Hepatocyte (in vitro differentiated cells): ENCODE results near the gene CANX. TPM values are rescaled to one million over a fixed set of nuclear protein-coding genes. Genes with fewer than 3 reads are reported as not detected.

ENCODE experiments used
- DNase-seq: peaks from one replicate; pipeline ENCODE4 v3.0.0-alpha.2; 2016; ENCODE audit warnings: low spot score
- H2AFZ ChIP-seq: fragments of 200-600 bp; sonication (generic); 2 replicates; pipeline ENCODE4 v1.6.0; 2016; ENCODE audit warnings: antibody characterized with exemption, mild to moderate bottlenecking
- H3K27ac ChIP-seq: fragments of 200-600 bp; sonication (generic); 2 replicates; pipeline ENCODE4 v1.5.1; 2016; ENCODE audit warnings: mild to moderate bottlenecking
- H3K27me3 ChIP-seq: fragments of 200-600 bp; sonication (generic); 2 replicates; pipeline ENCODE4 v1.6.1; 2016
- H3K36me3 ChIP-seq: fragments of 200-600 bp; sonication (generic); replicated peaks from 2 replicates; pipeline ENCODE4 v1.5.1; 2016; ENCODE audit warnings: low read depth; ENCODE audit not compliant: insufficient read depth
- H3K4me1 ChIP-seq: fragments of 200-600 bp; sonication (generic); 2 replicates; pipeline ENCODE4 v1.5.1; 2016; ENCODE audit warnings: mild to moderate bottlenecking, moderate library complexity; ENCODE audit not compliant: insufficient read depth
- H3K4me2 ChIP-seq: fragments of 200-600 bp; sonication (generic); 2 replicates; pipeline ENCODE4 v1.6.0; 2016
- H3K4me3 ChIP-seq: fragments of 200-600 bp; sonication (generic); 2 replicates; pipeline ENCODE4 v1.5.1; 2016; ENCODE audit warnings: mild to moderate bottlenecking
- H3K79me2 ChIP-seq: fragments of 200-600 bp; sonication (generic); 2 replicates; pipeline ENCODE4 v1.6.0; 2017; ENCODE audit warnings: mild to moderate bottlenecking
- H3K9me2 ChIP-seq: fragments of 200-600 bp; sonication (generic); replicated peaks from 2 replicates; pipeline ENCODE4 v1.6.0; 2017; ENCODE audit warnings: mild to moderate bottlenecking; ENCODE audit not compliant: insufficient read depth
- H3K9me3 ChIP-seq: fragments of 200-600 bp; sonication (generic); 2 replicates; pipeline ENCODE4 v1.5.1; 2016; ENCODE audit warnings: low read depth, mild to moderate bottlenecking
- H4K20me1 ChIP-seq: fragments of 200-600 bp; sonication (generic); 2 replicates; pipeline ENCODE4 v1.6.0; 2016; ENCODE audit warnings: mild to moderate bottlenecking; ENCODE audit not compliant: insufficient read depth, poor library complexity, severe bottlenecking
- EZH2 ChIP-seq: fragments of 200-600 bp; sonication (generic); IDR thresholded peaks from 2 replicates; pipeline ENCODE4 v1.6.1; 2016; ENCODE audit warnings: antibody characterized with exemption, mild to moderate bottlenecking, borderline replicate concordance
- EZH2phosphoT487 ChIP-seq: fragments of 200-600 bp; sonication (generic); IDR thresholded peaks from one replicate; pipeline ENCODE4 v1.6.1; 2018; ENCODE audit warnings: antibody characterized with exemption, mild to moderate bottlenecking, low read depth, moderate library complexity; ENCODE audit not compliant: unreplicated experiment, severe bottlenecking
- WGBS: methylation state at CpG from one replicate; pipeline ENCODE4 v1.1.6; 2016; ENCODE audit warnings: low lambda C conversion rate; ENCODE audit errors: missing lambda C conversion rate; 5-methylcytosine and 5-hydroxymethylcytosine counted together
- polyA plus RNA-seq: library from polyadenylated mRNA; unstranded; fragments of >200 nt; fragmentation: Nextera tagmentation; extraction: Ambion mirVana; gene quantifications from 2 replicates; pipeline ENCODE4 v1.2.1, GENCODE V29; 2016
- total RNA-seq: library from RNA; depleted of rRNA; stranded (reverse); fragments of >200 nt; gene quantifications from 2 replicates; pipeline ENCODE4 v1.2.3, GENCODE V29; 2014
- TF ChIP-seq, protein P1 (sequence below): fragments of 200-600 bp; sonication (generic); IDR thresholded peaks from 2 replicates; pipeline ENCODE4 v1.5.1; 2016; ENCODE audit warnings: antibody characterized with exemption, mild to moderate bottlenecking; ENCODE audit not compliant: poor library complexity

The CANX gene
- total and polyA plus RNA-seq, 2 experiments from 2014 or later = 369 to 705 TPM

DNA sequence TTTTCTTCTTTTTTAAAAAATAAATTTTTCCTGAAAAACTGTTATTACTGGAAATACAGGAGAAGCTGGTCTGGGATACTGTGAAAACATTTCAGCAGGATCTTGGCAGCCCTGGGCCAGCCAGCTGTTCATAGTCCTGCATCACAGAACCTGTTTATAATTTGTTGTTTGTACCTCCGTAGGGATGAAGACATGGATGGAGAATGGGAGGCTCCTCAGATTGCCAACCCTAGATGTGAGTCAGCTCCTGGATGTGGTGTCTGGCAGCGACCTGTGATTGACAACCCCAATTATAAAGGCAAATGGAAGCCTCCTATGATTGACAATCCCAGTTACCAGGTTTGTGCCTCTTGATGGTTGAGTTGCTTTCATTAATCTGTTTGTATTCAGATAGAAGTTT lies 21.5 kb downstream of the CANX start:
- no peak overlapping the region for H3K4me3 ChIP-seq
- 93% methylated on average over 2 of the region's 2 CpGs for WGBS
- peaks cover 26% of the 10 kb centered on the region for H4K20me1 ChIP-seq
- TF ChIP-seq EZH2 (no peak), EZH2phosphoT487 (no peak)
- TF ChIP-seq, protein P1, sequence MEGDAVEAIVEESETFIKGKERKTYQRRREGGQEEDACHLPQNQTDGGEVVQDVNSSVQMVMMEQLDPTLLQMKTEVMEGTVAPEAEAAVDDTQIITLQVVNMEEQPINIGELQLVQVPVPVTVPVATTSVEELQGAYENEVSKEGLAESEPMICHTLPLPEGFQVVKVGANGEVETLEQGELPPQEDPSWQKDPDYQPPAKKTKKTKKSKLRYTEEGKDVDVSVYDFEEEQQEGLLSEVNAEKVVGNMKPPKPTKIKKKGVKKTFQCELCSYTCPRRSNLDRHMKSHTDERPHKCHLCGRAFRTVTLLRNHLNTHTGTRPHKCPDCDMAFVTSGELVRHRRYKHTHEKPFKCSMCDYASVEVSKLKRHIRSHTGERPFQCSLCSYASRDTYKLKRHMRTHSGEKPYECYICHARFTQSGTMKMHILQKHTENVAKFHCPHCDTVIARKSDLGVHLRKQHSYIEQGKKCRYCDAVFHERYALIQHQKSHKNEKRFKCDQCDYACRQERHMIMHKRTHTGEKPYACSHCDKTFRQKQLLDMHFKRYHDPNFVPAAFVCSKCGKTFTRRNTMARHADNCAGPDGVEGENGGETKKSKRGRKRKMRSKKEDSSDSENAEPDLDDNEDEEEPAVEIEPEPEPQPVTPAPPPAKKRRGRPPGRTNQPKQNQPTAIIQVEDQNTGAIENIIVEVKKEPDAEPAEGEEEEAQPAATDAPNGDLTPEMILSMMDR = no peak
- H3K79me2 ChIP-seq = peaks cover 63% of the 10 kb centered on the region
- no peaks in the 10 kb centered on the region for H3K9me3 ChIP-seq
- H3K9me2 ChIP-seq = no peaks in the 10 kb centered on the region
- peaks cover 10% of the 10 kb centered on the region for H3K36me3 ChIP-seq
- H3K4me2 ChIP-seq = no peak overlapping the region
- H2AFZ ChIP-seq = no peak overlapping the region
- H3K4me1 ChIP-seq = no peaks in the 10 kb centered on the region
- DNase-seq = no peak
- H3K27ac ChIP-seq = no peak overlapping the region
- H3K27me3 ChIP-seq = no peaks in the 10 kb centered on the region

DNA sequence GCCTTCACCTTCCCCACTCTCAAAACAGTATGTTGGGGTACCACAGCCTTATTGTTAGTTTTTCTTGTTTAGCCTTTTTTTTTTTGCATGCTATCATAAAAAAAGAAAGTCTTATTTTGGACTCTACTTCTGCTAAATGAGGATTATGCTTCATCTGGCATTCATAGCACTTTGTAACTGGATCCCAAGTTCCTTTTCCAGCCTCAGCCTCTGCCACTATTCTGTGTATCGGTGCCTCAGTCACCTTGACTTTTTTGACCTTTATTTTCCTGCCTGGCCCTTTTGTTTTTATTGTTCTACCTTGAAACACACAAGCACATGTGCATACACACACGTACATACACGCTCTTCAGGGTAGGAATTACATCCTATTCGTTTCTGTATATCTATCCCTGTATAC lies 25.4 kb downstream of the CANX start:
- Histone ChIP-seq H3K4me1 (no peaks in the 10 kb centered on the region), H3K4me3 (no peak overlapping the region), H3K36me3 (peaks cover 10% of the 10 kb centered on the region), H3K9me2 (no peaks in the 10 kb centered on the region), H3K9me3 (no peaks in the 10 kb centered on the region), H2AFZ (no peak overlapping the region), H3K27me3 (no peaks in the 10 kb centered on the region), H3K27ac (no peak overlapping the region), H3K4me2 (no peak overlapping the region), H3K79me2 (peaks cover 43% of the 10 kb centered on the region), H4K20me1 (peaks cover 22% of the 10 kb centered on the region)
- TF ChIP-seq, protein P1 = no peak
- TF ChIP-seq EZH2 = no peak
- TF ChIP-seq EZH2phosphoT487 = no peak
- DNase-seq = no peak
- 98% methylated on average over 4 of the region's 4 CpGs for WGBS

DNA sequence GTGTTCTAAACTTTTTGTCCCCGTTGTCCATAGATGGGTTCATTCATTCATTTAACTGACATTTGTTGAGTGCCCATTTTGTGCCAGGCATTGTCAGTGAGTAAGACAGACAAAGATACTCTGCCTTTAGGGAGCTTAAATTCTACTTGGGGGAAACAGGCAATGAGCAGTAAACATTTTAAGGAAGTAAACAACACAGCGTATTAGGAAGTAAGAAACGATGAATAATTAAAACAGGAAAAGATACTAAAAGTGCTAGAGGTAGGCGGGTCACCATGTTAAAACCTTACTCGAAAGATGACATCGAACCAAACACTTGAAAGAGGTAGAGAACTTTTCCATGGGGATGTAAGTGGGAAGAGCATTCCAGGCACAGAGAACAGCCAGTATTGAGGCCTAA lies 28.3 kb downstream of the CANX start:
- Histone ChIP-seq H2AFZ (no peak overlapping the region), H3K4me1 (peaks cover 7% of the 10 kb centered on the region), H3K4me3 (no peak overlapping the region), H3K79me2 (peaks cover 20% of the 10 kb centered on the region), H4K20me1 (peaks cover 10% of the 10 kb centered on the region), H3K4me2 (no peak overlapping the region), H3K9me2 (no peaks in the 10 kb centered on the region), H3K27ac (no peak overlapping the region), H3K9me3 (no peaks in the 10 kb centered on the region), H3K27me3 (no peaks in the 10 kb centered on the region), H3K36me3 (peaks cover 7% of the 10 kb centered on the region)
- 96% methylated on average over 6 of the region's 6 CpGs for WGBS
- TF ChIP-seq, protein P1 = no peak
- no peak for TF ChIP-seq EZH2phosphoT487
- TF ChIP-seq EZH2 = no peak
- no peak for DNase-seq

DNA sequence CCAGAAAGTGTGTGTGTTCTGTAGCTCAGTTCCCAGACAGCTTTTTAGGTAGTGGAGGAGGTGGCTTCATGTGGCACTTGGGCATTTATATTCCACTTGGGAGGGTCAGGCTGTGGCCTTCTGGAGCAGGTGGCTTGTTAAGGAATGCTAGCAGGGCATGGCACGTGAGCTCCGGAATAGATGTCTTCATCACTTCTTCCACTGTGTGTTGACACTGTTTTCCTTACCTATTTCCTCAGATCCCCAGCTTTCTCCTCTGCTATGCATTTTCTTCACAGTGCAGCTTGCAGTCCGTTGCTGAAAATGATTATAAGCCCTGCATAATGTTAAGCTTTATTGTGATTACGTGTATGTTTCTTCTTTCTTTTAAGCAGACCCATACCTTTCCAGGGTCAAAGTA lies 30.5 kb downstream of the CANX start:
- Histone ChIP-seq H3K9me3 (no peaks in the 10 kb centered on the region), H4K20me1 (peaks cover 8% of the 10 kb centered on the region), H3K27ac (no peak overlapping the region), H3K27me3 (no peaks in the 10 kb centered on the region), H3K36me3 (no peaks in the 10 kb centered on the region), H2AFZ (no peak overlapping the region), H3K4me2 (no peak overlapping the region), H3K4me3 (no peak overlapping the region), H3K4me1 (peaks cover 14% of the 10 kb centered on the region), H3K9me2 (no peaks in the 10 kb centered on the region), H3K79me2 (peaks cover 15% of the 10 kb centered on the region)
- no peak for DNase-seq
- TF ChIP-seq EZH2phosphoT487 = no peak
- WGBS = 95% methylated on average over 4 of the region's 4 CpGs
